Testis (tissue), 3 donors: Measurements from ENCODE around the gene METTL22. TPM values are rescaled to one million over a fixed set of nuclear protein-coding genes. Genes with fewer than 3 reads are reported as not detected.

Source experiments
- DNase-seq: peaks from one replicate; pipeline ENCODE4 v3.0.0-alpha.2; 2019
- H3K27ac ChIP-seq, 2 donors: fragments of 200-600 bp; sonication (generic); one replicate each; pipeline ENCODE4 v1.5.1; 2019
- H3K27me3 ChIP-seq: fragments of 200-600 bp; sonication (generic); one replicate; pipeline ENCODE4 v1.5.1; 2019
- H3K36me3 ChIP-seq: fragments of 200-600 bp; sonication (generic); one replicate; pipeline ENCODE4 v1.5.1; 2017; ENCODE audit warnings: low read depth; ENCODE audit errors: missing control alignments
- H3K4me1 ChIP-seq: fragments of 200-600 bp; sonication (generic); one replicate; pipeline ENCODE4 v1.5.1; 2019
- H3K4me3 ChIP-seq, 2 donors: fragments of 200-600 bp; sonication (generic); one replicate each; pipeline ENCODE4 v1.5.1; 2017 to 2019
- H3K9me3 ChIP-seq: fragments of 200-600 bp; sonication (generic); one replicate; pipeline ENCODE4 v1.5.1; 2017
- CTCF ChIP-seq, 3 experiments: fragments of 450-650 bp in 2 of 3; fragments of 200-600 bp in 1 of 3; sonication (generic) in 1 of 3; IDR thresholded peaks; one replicate each; pipeline ENCODE4 v1.5.1; 2016 to 2019; ENCODE audit warnings: antibody characterized with exemption in 3 of 3, mild to moderate bottlenecking in 2 of 3, moderate library complexity in 1 of 3
- POLR2A ChIP-seq: fragments of 450-650 bp; IDR thresholded peaks from one replicate; pipeline ENCODE4 v1.6.1; 2017; ENCODE audit warnings: antibody characterized with exemption, mild to moderate bottlenecking, moderate library complexity
- WGBS, 2 donors: methylation state at CpG; one replicate each; pipeline ENCODE4 v1.1.5; 2018; 5-methylcytosine and 5-hydroxymethylcytosine counted together
- intact Hi-C: fragments of 100-400 bp; cut with DNase I; formaldehyde crosslinking; loops from one replicate; pipeline ENCODE4 v1.15.1; 2023; ENCODE audit warnings: low total_unique reads
- polyA plus RNA-seq: library from polyadenylated mRNA; stranded (reverse); fragments of 350-450 nt; fragmentation: Illumina TruSeq; extraction: RNeasy Lipid Tissue Mini Kit (QIAGEN cat#74804); gene quantifications from one replicate; pipeline ENCODE4 v1.2.3, GENCODE V29; 2014; ENCODE audit warnings: low read depth, low replicate concordance; ENCODE audit not compliant: insufficient read depth
- total RNA-seq, 2 donors: library from RNA; depleted of rRNA; stranded (reverse); fragments of >200 nt; gene quantifications; one replicate each; pipeline ENCODE4 v1.2.3, GENCODE V29; 2016

The METTL22 gene
- total and polyA plus RNA-seq, 3 donors from 2014 or later, result 74.5 to 93.1 (median 85.6) TPM

- no peak overlapping the region for H3K27ac ChIP-seq
- no peak for TF ChIP-seq POLR2A
- no peak for TF ChIP-seq CTCF (IDR thresholded peaks at IDR 0.05)
- DNase-seq, result no peak
- peaks cover 9% of the 10 kb centered on the region for H3K4me1 ChIP-seq
- H3K4me3 ChIP-seq, result no peak overlapping the region
- no peaks in the 10 kb centered on the region for H3K27me3 ChIP-seq
- H3K36me3 ChIP-seq, result no peaks in the 10 kb centered on the region
- no peaks in the 10 kb centered on the region for H3K9me3 ChIP-seq
- 5 to 6% methylated on average over 9 of the region's 9 CpGs for WGBS, 2 donors
- intact Hi-C loops, result no loop called here
Observed at GRCh38 chr16:8588682-8589056, 32.8 kb upstream of the METTL22 start.

DNA sequence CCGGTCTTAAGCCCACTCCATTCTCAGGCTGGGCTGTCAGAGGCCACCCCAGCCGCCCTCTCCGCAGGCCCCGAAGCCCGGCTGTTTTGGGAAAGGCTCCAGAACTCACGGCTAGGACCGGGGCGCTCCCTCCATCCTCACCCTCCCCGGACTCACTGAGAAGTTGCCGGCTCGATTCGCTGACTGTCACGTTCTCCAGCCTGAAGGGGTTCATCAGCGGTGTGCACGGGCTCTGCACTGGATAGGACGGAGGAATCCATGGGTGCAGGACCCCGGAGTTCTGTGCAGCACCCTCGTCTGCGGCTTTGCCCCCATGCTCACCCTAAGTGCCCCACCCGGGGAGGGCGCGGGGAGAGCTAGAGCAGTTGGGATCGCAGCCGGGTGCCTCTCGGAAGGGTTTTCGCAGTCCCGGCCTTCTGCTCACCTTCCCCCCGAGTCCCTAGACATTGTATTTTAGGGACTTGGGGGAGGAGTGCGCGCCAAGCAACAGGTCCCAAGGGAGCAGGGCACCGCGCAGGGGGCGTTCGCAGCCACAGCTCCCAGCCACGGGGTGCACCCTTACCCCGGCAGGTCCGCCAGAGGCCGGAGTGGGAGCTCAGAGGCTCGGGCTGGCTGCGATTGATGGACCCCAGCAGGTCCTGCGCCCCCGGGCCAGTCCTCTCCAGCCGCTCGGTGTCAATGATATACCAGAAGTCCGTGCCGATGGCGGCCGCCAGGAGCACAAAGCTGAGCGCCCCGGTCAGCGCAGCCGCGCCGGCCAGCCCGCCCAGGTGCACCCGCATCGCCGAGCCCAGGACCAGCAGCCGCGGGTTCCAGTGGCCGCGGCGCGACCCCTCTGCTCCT, 32.2 kb upstream of the METTL22 start:
- Histone ChIP-seq H3K27me3 (no peaks in the 10 kb centered on the region), H3K4me3 (peak overlapping the region in 1 of 2 donors; percentile 18)
- intact Hi-C loops, result no loop called here

GRCh38 chr16:8589900-8590688, 31.4 kb upstream of the METTL22 start, which contains the start of gene TMEM114:
TMEM114 (minus strand) TSS chr16:8590511; CDS start chr16:8589838, 673 bp downstream.
- no peaks in the 10 kb centered on the region for H3K27me3 ChIP-seq
- no peaks in the 10 kb centered on the region for H3K36me3 ChIP-seq
- peaks cover 9% of the 10 kb centered on the region for H3K4me1 ChIP-seq
- intact Hi-C loops, result no loop called here
- 1 to 2% methylated on average over 32 to 41 of the region's 41 CpGs for WGBS, 2 donors
- no peak for DNase-seq
- TF ChIP-seq POLR2A, result no peak
- no peak for TF ChIP-seq CTCF (IDR thresholded peaks at IDR 0.05)
- H3K4me3 ChIP-seq, result peak within 1 kb of the TSS in 1 of 2 donors; percentile 18
- H3K9me3 ChIP-seq, result no peaks in the 10 kb centered on the region
- H3K27ac ChIP-seq, result no peak within 1 kb of the TSS

More for the DNA sequence above, 32.2 kb upstream of the METTL22 start:
- H3K36me3 ChIP-seq, result no peaks in the 10 kb centered on the region
- no peaks in the 10 kb centered on the region for H3K9me3 ChIP-seq
- TF ChIP-seq CTCF (IDR thresholded peaks at IDR 0.05) (no peak), POLR2A (no peak)
- no peak for DNase-seq
- 1 to 3% methylated on average over 23 to 52 of the region's 64 CpGs for WGBS, 2 donors
- no peak overlapping the region for H3K27ac ChIP-seq
- peaks cover 9% of the 10 kb centered on the region for H3K4me1 ChIP-seq

DNA sequence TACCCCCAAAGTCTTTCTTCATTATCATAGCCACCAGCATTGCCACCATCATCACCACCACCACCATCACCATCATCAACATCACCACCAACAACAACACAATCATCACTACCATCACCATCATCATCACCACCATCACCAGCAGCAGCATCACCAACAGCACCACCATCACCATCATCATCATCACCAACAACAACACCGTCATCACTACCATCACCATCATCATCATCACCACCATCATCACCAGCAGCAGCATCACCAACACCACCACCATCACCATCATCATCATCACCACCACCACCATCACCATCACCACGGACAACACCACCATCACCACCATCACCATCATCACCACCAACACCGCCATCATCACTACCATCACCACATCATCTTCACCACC, 30.7 kb upstream of the METTL22 start:
- TF ChIP-seq CTCF (IDR thresholded peaks at IDR 0.05) (no peak), POLR2A (no peak)
- no peak for DNase-seq
- Histone ChIP-seq H3K36me3 (no peaks in the 10 kb centered on the region), H3K27me3 (no peaks in the 10 kb centered on the region), H3K4me1 (peaks cover 9% of the 10 kb centered on the region), H3K4me3 (no peak overlapping the region), H3K27ac (no peak overlapping the region), H3K9me3 (no peaks in the 10 kb centered on the region)
- WGBS, 2 donors, result 86 to 95% methylated on average over 3 of the region's 3 CpGs
- intact Hi-C loops, result no loop called here
